CD14-positive monocyte (primary cell): Measurements from ENCODE around the gene TBR1. TPM values are rescaled to one million over a fixed set of nuclear protein-coding genes. Genes with fewer than 3 reads are reported as not detected.

ENCODE experiments used
- DNase-seq, 3 donors: peaks; one replicate each; pipeline ENCODE4 v3.0.0-alpha.2; 2011 to 2022
- H2AFZ ChIP-seq: 2 replicates; pipeline ENCODE4 v1.6.0; 2012; ENCODE audit warnings: mild to moderate bottlenecking, low read depth, low read length, inconsistent platforms; ENCODE audit not compliant: insufficient read depth, poor library complexity, severe bottlenecking
- H3K27ac ChIP-seq, 2 donors: 1 replicate in 1 of 2; 2 replicates in 1 of 2; pipeline ENCODE4 v1.5.1; 2012 to 2013; ENCODE audit warnings: low read length in 2 of 2, control low read depth in 1 of 2, inconsistent platforms in 1 of 2, low read depth in 1 of 2, mild to moderate bottlenecking in 1 of 2
- H3K27me3 ChIP-seq, 2 donors: one replicate each; pipeline versions ENCODE4 v1.6.0 to v1.6.1; 2011 to 2013; ENCODE audit warnings: low read length in 2 of 2; ENCODE audit not compliant: control insufficient read depth in 2 of 2, insufficient read depth in 2 of 2
- H3K36me3 ChIP-seq, 2 donors: replicated peaks in 1 of 2; 1 replicate in 1 of 2; 2 replicates in 1 of 2; pipeline versions ENCODE4 v1.5.1 to v1.6.1; 2012 to 2013; ENCODE audit warnings: low read length in 2 of 2, control low read depth in 1 of 2, inconsistent platforms in 1 of 2, mild to moderate bottlenecking in 1 of 2; ENCODE audit not compliant: insufficient read depth in 2 of 2, control insufficient read depth in 1 of 2
- H3K4me1 ChIP-seq, 2 donors: 1 replicate in 1 of 2; 2 replicates in 1 of 2; pipeline versions ENCODE4 v1.5.1 to v1.6.1; 2012 to 2013; ENCODE audit warnings: low read length in 2 of 2, control low read depth in 1 of 2, inconsistent platforms in 1 of 2, mild to moderate bottlenecking in 1 of 2, moderate library complexity in 1 of 2; ENCODE audit not compliant: insufficient read depth in 2 of 2, control insufficient read depth in 1 of 2
- H3K4me2 ChIP-seq: replicated peaks from 2 replicates; pipeline ENCODE3; 2012; ENCODE audit warnings: low read length, moderate library complexity, mild to moderate bottlenecking; ENCODE audit not compliant: poor library complexity, severe bottlenecking; ENCODE audit errors: extremely low read depth
- H3K4me3 ChIP-seq, 3 experiments: fragments of 200-600 bp in 1 of 3; sonication (generic) in 1 of 3; replicated peaks in 1 of 3; 1 replicate in 2 of 3; 2 replicates in 1 of 3; pipeline ENCODE4 v1.5.1; 2011 to 2013; ENCODE audit warnings: low read length in 3 of 3, mild to moderate bottlenecking in 3 of 3, control low read depth in 2 of 3, low read depth in 2 of 3, inconsistent platforms in 1 of 3, moderate library complexity in 1 of 3
- H3K79me2 ChIP-seq: 2 replicates; pipeline ENCODE4 v1.6.0; 2012; ENCODE audit warnings: mild to moderate bottlenecking, control low read depth, inconsistent platforms, low read length, moderate library complexity; ENCODE audit not compliant: insufficient read depth
- H3K9ac ChIP-seq: 2 replicates; pipeline ENCODE4 v1.6.0; 2017; ENCODE audit warnings: low read length, mild to moderate bottlenecking; ENCODE audit not compliant: insufficient read depth, poor library complexity, severe bottlenecking
- H3K9me3 ChIP-seq, 2 donors: replicated peaks in 1 of 2; 1 replicate in 1 of 2; 2 replicates in 1 of 2; pipeline versions ENCODE4 v1.5.1 to v1.6.1; 2012 to 2013; ENCODE audit warnings: low read length in 2 of 2, control low read depth in 1 of 2; ENCODE audit not compliant: control insufficient read depth in 1 of 2, insufficient read depth in 1 of 2
- H4K20me1 ChIP-seq: 2 replicates; pipeline ENCODE4 v1.6.0; 2012; ENCODE audit warnings: mild to moderate bottlenecking, low read length, control low read depth, moderate library complexity; ENCODE audit not compliant: insufficient read depth
- H3K27ac Mint-ChIP-seq, 7 donors: one replicate each; pipeline ENCODE4 v1.8.0; 2020; ENCODE audit warnings: mild to moderate bottlenecking in 7 of 7, mixed read lengths in 7 of 7, moderate library complexity in 6 of 7, inconsistent platforms in 2 of 7
- H3K27me3 Mint-ChIP-seq, 3 donors: one replicate each; pipeline ENCODE4 v1.8.0; 2021 to 2022; ENCODE audit warnings: low read depth in 3 of 3, mild to moderate bottlenecking in 3 of 3, mixed read lengths in 3 of 3, moderate library complexity in 3 of 3, inconsistent platforms in 1 of 3
- H3K36me3 Mint-ChIP-seq, 2 donors: one replicate each; pipeline ENCODE4 v1.8.0; 2020; ENCODE audit warnings: mixed read lengths in 2 of 2, inconsistent platforms in 1 of 2, mild to moderate bottlenecking in 1 of 2
- H3K4me1 Mint-ChIP-seq: one replicate; pipeline ENCODE4 v1.8.0; 2020; ENCODE audit warnings: mild to moderate bottlenecking, mixed read lengths
- H3K4me3 Mint-ChIP-seq, 2 donors: one replicate each; pipeline ENCODE4 v1.8.0; 2020; ENCODE audit warnings: mild to moderate bottlenecking in 2 of 2, mixed read lengths in 2 of 2, moderate library complexity in 1 of 2
- H3K9me3 Mint-ChIP-seq, 7 donors: one replicate each; pipeline ENCODE4 v1.8.0; 2020 to 2022; ENCODE audit warnings: mixed read lengths in 7 of 7, mild to moderate bottlenecking in 6 of 7, moderate library complexity in 6 of 7, inconsistent platforms in 2 of 7
- WGBS: methylation state at CpG from one replicate; pipeline ENCODE4 v1.1.5; 2013; ENCODE audit warnings: missing lambda C conversion rate; ENCODE audit not compliant: insufficient coverage; 5-methylcytosine and 5-hydroxymethylcytosine counted together
- intact Hi-C, 2 donors: fragments of 100-400 bp; cut with micrococcal nuclease; formaldehyde crosslinking; loops; one replicate each; pipeline versions ENCODE4 v1.15.0 to v1.15.1; 2023
- polyA plus RNA-seq, 3 donors: library from polyadenylated mRNA; depleted of rRNA in 1 of 3; unstranded in 2 of 3; stranded (reverse) in 1 of 3; fragments of 300-500 nt in 2 of 3; fragments of >200 nt in 1 of 3; fragmentation: Illumina TruSeq in 2 of 3; gene quantifications; 1 replicate in 2 of 3; 2 replicates in 1 of 3; pipeline ENCODE4 v1.2.3, GENCODE V29; 2012 to 2021
- TF ChIP-seq, protein P1 (sequence below): fragments of 200-600 bp; IDR thresholded peaks from one replicate; pipeline ENCODE4 v1.8.0; 2022; ENCODE audit warnings: antibody characterized with exemption, mild to moderate bottlenecking

Gene TBR1
- polyA plus RNA-seq, 3 donors = not detected

DNA sequence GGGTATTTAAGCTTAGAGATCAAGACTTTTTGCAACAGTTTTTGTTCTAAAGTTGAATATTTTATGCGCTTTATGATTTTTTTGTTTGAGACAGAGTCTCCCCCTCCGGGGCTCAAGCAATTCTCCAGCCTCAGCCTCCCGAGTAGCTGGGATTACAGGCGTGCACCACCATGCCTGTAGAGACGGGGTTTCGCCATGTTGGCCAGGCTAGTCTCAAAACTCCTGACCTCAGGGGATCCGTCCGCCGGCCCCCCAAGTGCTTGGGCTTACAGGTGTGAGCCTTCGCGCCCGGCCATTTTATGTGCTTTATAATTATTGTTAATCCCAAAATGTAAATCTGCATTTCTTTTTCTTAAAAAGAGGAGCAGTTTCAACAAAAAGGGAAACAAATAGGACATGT, 29.0 kb downstream of the TBR1 start:
- Histone ChIP-seq H3K4me1 (no peaks in the 10 kb centered on the region), H3K9me3 (no peaks in the 10 kb centered on the region), H3K36me3 (no peaks in the 10 kb centered on the region), H3K4me2 (no peak overlapping the region), H2AFZ (no peak overlapping the region), H3K9ac (no peak overlapping the region), H4K20me1 (no peaks in the 10 kb centered on the region), H3K27me3 (peaks cover 3% of the 10 kb centered on the region in 2 donors), H3K27ac (no peak overlapping the region), H3K4me3 (no peak overlapping the region), H3K79me2 (no peaks in the 10 kb centered on the region)
- H3K4me1 Mint-ChIP-seq = no peaks in the 10 kb centered on the region
- TF ChIP-seq, protein P1, sequence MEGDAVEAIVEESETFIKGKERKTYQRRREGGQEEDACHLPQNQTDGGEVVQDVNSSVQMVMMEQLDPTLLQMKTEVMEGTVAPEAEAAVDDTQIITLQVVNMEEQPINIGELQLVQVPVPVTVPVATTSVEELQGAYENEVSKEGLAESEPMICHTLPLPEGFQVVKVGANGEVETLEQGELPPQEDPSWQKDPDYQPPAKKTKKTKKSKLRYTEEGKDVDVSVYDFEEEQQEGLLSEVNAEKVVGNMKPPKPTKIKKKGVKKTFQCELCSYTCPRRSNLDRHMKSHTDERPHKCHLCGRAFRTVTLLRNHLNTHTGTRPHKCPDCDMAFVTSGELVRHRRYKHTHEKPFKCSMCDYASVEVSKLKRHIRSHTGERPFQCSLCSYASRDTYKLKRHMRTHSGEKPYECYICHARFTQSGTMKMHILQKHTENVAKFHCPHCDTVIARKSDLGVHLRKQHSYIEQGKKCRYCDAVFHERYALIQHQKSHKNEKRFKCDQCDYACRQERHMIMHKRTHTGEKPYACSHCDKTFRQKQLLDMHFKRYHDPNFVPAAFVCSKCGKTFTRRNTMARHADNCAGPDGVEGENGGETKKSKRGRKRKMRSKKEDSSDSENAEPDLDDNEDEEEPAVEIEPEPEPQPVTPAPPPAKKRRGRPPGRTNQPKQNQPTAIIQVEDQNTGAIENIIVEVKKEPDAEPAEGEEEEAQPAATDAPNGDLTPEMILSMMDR = no peak
- H3K9me3 Mint-ChIP-seq = peaks cover 0 to 3% (median 0%) of the 10 kb centered on the region in 7 donors
- no peaks in the 10 kb centered on the region for H3K36me3 Mint-ChIP-seq
- DNase-seq = no peak
- H3K27me3 Mint-ChIP-seq = peaks cover 4 to 9% (median 7%) of the 10 kb centered on the region in 3 donors
- WGBS = 92% methylated on average over 6 of the region's 12 CpGs
- no peak overlapping the region for H3K4me3 Mint-ChIP-seq
- no peak overlapping the region for H3K27ac Mint-ChIP-seq
- intact Hi-C loops = no loop called here

- no peak for DNase-seq
- Histone ChIP-seq H3K79me2 (no peaks in the 10 kb centered on the region), H3K27ac (no peak overlapping the region), H3K27me3 (peaks cover 0 to 3% of the 10 kb centered on the region in 2 donors), H4K20me1 (no peaks in the 10 kb centered on the region), H3K4me3 (no peak overlapping the region), H3K36me3 (no peaks in the 10 kb centered on the region), H3K9ac (no peak overlapping the region), H3K4me2 (no peak overlapping the region), H2AFZ (no peak overlapping the region), H3K9me3 (no peaks in the 10 kb centered on the region), H3K4me1 (no peaks in the 10 kb centered on the region)
- Mint-ChIP-seq H3K27me3 (peaks cover 0 to 6% (median 4%) of the 10 kb centered on the region in 3 donors), H3K9me3 (peaks cover 0 to 4% (median 0%) of the 10 kb centered on the region in 7 donors), H3K4me1 (no peaks in the 10 kb centered on the region), H3K27ac (no peak overlapping the region), H3K4me3 (no peak overlapping the region), H3K36me3 (no peaks in the 10 kb centered on the region)
- TF ChIP-seq, protein P1 = no peak
- intact Hi-C loops = no loop called here
Observed at GRCh38 chr2:161448431-161448830, 32.3 kb downstream of the TBR1 start.
